Stimulated activated CD8-positive, alpha-beta memory T cell treated with anti-CD3 and anti-CD28 coated beads, Interleukin-7, amount 100 ng/mL, for 48 hours (primary cell): ENCODE data around the gene TAB2.

Experiments
- DNase-seq, 2 donors: peaks; one replicate each; pipeline ENCODE4 v3.0.0-alpha.2; 2020; ENCODE audit warnings: low read depth in 1 of 2; ENCODE audit errors: extremely low read depth in 1 of 2

TAB2 gene

GRCh38 chr6:149405823-149406765, 88.6 kb downstream of the TAB2 start:
- DNase-seq: no peak

- DNase-seq: no peak
Observed at GRCh38 chr6:149409617-149410016, 92.1 kb downstream of the TAB2 start.

GRCh38 chr6:149410557-149410956, 93.0 kb downstream of the TAB2 start:
- no peak for DNase-seq

DNA sequence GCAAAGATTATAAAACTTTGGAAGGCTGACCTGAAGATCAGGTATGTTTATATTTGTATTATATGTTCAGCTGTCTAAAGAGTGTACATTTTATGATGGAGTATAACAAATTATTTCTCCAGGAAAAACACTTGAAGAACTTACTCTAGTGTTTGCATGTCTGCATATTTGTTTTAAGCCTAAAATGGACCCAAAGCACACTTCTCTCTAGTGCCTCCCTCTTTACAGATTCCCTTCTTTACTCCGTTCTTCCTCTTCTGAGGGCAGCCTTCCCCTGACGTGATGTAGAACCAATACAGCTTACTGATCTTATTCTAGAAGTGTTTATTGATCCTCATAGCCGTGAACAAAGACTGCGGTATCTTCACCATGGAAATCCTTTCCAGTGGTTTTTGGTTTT, 96.5 kb downstream of the TAB2 start:
- no peak for DNase-seq

GRCh38 chr6:149414821-149415220, 97.3 kb downstream of the TAB2 start:
- no peak for DNase-seq

DNA sequence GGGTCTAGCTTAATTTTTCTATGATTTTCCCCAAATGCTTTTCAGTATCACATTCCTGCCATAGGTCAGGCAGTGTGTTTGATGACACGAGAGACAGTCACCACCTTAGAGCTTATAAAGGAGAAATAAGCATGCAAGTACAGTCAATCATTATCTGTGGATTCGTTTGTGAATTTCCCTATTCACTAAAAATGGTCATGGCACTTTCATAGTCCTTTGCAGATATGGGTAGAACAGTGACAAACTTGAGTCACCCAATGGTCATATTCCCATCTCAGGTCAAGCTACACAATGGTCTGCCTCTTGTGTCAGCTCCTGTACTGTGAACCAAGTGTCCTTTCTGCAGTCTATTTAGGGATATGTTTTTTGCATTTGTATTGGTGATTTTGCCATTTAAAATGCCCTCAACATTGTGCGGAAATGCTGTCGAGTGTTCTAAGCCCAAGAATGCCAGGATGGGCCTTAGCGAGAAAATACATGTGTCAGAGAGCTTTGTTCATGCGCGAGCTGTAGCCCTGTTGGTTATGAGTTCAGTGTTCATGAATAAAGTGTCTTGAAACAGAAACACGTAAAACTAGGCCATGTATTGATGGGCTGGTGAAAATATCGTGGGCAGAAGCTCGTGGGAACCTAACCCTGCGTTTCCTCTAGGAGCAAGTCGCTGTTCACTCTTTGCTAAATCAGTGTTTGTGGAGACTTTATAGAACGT, 102.3 kb downstream of the TAB2 start:
- DNase-seq: no peak

DNA sequence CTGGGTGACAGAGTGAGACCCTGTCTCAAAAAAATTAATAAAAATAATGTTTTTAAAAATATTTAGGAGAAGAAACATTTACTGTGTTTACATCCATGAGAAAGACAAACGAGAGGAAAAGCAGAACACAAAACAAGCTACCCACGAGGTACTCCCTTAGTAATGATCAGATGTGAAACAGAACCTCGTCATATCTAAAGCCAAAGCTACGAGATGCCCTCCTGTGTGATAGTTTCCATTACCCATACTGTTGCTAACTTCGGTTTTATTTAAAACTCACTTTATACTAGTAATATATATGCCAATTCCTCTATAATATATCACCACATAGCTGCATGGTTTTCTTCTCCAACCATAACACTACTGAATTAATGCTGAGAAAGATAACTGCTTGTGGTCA, 103.6 kb downstream of the TAB2 start:
- no peak for DNase-seq

GRCh38 chr6:149422581-149422980, 105.1 kb downstream of the TAB2 start:
- no peak for DNase-seq

DNA sequence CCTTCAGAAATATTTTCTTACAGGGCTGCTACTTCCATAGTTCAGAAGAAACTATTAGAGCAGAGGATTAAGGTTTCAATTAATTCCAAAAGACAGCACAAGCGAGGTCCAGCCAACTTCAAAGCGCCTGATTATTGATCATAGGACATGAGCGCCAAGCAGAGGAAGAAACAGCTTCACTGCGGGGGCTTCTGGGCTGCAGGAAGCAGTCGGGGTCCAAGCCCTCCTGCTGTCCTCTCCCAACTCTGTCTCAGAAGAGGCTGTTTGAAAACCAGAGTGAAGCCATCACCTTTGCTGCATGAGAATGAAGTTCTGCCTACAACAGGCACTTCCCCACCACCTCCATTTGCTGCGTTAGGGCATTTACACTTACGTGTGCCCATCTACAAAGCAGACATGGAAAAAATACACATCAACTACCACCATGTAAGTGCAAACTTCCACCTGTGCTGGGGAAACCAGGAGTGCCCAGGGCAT, 106.5 kb downstream of the TAB2 start:
- no peak for DNase-seq

DNA sequence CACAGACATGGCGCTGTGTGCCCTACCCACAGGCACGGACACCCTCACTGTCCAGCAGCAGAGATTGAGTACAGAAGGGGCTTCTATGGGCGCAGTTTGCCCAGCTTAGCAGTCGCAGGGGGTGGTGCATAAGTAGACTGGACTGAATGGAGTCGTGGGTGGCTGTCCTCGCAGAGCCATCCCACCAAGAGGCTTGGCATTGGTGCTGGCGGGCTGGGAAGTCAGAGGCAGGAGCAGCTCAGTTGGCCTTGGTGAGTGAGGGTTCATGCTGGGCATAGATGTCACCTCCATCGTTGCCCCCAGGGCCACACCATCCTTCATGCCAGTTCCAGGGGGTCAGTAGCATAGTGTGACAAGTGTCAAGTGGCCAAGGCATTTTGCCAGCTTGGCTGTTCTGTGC, 107.7 kb downstream of the TAB2 start:
- DNase-seq: no peak

DNA sequence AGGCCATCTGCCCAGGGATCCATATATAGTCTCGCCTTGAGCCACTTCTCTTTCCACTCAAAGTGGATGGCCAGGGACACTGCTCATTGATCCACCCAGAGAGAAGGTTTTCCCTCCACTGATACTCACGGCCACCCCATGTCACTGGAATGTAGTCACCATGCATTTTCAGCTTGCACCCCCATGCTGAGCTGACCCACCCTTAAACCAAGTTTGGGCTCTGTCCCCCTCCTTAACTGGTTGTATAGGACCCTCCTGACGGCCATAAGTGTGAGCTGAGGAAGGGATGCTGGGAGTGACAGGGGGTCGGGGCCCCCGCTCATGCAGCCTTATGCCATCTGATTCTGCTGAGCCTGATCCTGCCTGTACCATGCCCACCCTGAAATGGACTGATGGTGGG, 108.2 kb downstream of the TAB2 start:
- DNase-seq: no peak

- DNase-seq: no peak
Observed at GRCh38 chr6:149428606-149429005, 111.1 kb downstream of the TAB2 start.

- DNase-seq: no peak
Observed at GRCh38 chr6:149429427-149430360, 112.2 kb downstream of the TAB2 start.

GRCh38 chr6:149431905-149432775, 114.6 kb downstream of the TAB2 start:
- DNase-seq: peak; percentile 75 to 87

GRCh38 chr6:149433405-149433804, 115.9 kb downstream of the TAB2 start:
- DNase-seq: no peak

GRCh38 chr6:149433881-149434280, 116.4 kb downstream of the TAB2 start:
- no peak for DNase-seq

GRCh38 chr6:149435919-149436586, 118.5 kb downstream of the TAB2 start:
- no peak for DNase-seq

- DNase-seq: no peak
Observed at GRCh38 chr6:149436647-149437046, 119.1 kb downstream of the TAB2 start.

- no peak for DNase-seq
Observed at GRCh38 chr6:149437212-149437611, 119.7 kb downstream of the TAB2 start.
